Measurements from ENCODE around the gene NFATC1.

NFATC1 gene

GRCh38 chr18:79521416-79522205, 125.9 kb downstream of the NFATC1 start:
- no peak for DNase-seq (ENCODE audit: low spot score)

GRCh38 chr18:79522451-79523205, 126.9 kb downstream of the NFATC1 start:
- DNase-seq (ENCODE audit: low spot score): no peak

DNA sequence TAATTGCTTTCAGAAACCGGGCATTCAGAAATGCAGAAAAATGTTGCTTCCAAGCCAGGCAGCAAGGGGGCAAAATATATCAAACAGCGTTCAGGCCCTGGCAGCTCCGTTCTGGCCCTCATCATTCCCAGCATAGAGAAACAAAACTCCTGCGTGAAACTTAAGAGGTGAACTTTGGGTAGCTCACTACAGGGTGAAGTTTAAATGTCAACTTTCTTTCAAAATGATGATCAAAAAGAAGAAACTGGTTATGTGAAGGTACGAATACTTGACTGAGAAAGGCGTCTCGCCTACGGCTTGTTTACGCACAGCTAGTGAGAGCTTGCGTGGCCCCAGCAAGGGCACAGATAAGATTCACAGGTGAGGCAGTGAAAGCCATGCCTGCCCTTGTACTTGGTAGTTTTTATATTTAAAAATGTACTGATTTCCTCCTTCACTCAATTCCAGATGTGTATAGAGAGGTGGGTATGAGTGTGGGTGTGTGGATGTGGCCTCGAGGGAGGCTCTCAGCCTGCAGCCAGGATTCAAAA, 127.5 kb downstream of the NFATC1 start:
- no peak for DNase-seq (ENCODE audit: low spot score)

DNA sequence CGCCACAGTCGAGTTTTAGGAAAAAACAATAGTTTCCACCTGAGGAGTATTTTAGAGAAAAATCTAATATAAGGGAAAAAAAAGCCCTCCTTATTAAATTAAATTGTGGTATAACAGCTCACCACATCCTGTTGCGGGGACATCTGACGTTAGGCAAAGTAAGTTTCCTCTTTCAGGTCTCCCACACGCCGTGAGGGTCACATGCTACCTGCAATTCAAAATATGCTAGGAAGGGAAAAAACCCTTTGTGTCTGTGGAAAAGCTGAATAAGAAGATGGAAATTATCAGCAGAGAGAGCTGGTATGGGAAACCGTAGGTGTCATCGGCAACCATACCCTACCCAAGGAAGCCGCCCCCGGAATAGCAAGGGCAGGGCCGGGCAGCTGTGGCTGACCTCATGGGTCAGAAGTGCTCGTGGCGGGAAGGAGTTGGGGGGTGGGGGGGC, 128.0 kb downstream of the NFATC1 start:
- peak; percentile 25 for DNase-seq (ENCODE audit: low spot score)

GRCh38 chr18:79524181-79525078, 128.7 kb downstream of the NFATC1 start:
- DNase-seq (ENCODE audit: low spot score): no peak

DNA sequence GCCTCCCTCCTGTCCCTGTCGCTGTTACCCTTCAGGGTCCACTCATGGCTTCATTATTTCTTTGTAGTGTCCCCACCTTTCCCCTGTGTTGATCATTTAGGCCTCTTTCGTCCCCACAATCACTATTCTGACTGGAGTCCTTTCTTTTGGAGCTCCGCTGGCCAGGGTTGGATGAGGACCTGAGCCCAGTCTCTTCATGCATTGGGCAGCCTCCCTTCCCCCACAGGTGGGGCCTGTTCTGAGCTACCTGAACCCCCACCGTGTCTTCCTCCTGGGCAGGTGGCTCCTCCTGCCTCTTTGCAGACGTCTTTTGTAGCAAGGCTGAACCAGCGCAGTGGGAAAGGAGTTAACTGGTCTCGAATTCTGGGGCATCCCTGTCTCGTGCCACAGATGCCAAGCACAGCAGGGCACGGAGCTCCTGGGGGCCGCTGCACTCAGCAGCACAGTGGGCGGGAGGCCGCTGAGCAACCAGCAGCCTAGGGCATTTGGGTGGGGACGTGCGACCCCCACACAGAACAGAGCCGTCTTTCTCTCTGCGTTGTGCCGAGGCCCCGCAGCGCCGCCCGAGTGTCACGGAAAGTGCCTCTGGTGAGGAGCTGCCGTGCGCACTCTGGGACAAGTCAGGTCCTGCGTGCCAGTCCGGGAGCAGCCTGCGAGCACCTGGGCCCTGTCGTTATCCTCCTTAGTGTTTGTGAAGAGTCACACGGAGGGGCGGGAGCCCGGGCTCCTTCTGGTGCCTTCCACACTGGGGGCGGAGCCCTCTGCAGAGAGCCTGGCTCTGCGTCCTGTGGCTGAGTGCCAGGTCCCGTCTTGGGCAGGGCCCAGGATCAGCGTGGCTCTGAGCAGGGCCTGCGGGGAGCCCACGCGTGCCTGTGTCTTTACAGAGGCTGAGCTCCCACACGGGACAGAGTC, 130.1 kb downstream of the NFATC1 start:
- DNase-seq (ENCODE audit: low spot score): peak; percentile 32

DNA sequence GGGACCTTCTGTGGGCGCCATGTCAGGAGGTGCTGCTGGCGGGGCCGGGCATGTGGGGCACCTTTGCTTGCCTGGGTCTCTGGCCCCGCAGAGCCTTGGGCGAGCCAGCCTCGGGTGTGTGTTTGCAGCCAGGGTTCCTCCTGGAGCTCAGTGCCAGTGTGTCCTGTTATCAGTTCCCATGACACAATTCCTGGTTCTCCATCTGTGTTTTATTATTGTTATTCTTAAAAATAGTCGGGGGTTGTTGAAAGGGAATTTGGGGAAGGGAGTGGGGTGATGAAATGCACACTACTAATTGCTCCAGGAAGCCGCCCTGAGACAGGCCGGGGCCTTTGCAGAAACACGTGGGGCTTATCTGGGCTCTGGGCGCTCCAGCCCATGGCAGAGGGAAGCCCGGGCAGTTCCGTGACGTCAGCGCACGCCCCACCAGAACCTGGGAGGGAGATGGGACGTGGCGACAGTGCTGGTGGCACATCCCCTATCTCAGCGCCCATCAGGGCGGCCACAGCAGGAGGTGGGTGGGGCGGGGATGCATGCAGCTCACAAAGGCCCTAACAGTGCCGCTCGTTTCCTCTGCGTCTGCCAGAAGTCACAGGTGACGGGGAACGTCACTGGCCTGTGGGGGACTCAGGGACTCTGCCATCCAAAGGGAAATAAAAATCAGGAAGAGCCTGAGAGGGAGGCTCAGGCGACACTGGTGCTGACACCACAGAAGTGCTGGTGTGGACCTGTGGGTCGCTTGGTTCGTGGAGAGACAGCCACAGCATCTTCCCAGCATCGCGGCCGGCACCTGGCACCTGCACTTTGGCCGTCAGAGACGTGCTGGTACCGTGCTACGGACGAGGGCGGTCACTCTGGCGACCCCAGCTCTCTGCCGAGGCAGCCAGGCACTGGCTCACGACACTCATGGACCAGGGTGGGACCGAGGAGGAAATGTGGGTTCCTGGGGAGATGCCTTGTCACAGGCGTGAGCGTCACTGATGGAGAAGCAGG, 131.0 kb downstream of the NFATC1 start:
- DNase-seq (ENCODE audit: low spot score): no peak

DNA sequence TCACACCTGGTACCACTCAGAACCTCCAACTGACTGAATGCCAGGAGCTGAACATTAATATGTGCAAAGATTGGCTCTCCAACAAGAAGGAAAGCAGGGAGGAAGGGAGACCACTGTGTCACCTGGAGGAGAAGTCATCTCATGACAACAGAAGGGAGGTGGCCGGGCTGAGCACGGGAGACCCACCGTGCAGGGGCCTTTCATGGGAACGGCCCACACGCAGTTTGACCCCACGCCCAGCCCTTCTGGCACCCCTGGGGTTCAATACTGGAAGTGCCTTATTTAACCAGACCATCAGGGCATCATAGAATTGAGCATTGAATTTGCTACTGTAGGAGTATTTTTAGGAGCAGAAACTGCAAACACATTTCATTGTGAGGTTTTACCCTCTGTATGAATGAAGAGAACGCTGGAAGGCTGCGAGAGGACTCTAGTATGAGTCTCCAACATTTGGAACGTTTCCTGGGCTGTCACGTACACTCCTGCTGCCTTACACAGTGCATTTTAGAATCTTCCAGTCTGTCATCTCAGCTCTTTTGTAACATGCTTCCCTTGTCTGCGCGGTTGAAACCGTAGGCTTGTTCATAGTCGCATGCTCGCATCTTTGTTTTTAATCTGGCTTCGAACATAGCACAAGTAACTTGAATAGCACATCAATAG, 132.1 kb downstream of the NFATC1 start:
- DNase-seq (ENCODE audit: low spot score): no peak

DNA sequence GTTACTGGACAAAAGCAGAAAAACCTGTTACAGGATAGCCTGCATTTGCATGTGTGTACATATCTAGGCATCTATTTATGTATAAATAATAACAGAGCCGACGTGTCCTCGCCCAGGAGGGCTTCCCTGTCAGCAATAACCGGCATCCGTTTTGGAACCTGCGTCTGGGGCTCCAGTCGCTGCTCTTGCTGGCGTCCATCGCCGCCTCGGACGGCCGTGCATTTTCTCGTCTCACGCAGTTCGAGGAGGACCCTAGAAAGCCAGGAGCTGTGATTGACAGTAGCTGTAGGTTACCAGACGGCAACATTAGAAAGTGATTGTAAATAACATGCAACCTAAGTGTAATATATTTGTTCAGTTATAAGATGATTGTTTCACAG, 132.6 kb downstream of the NFATC1 start:
- no peak for DNase-seq (ENCODE audit: low spot score)

- DNase-seq (ENCODE audit: low spot score): peak; percentile 71
Measured at GRCh38 chr18:79528846-79529245, 133.1 kb downstream of the NFATC1 start.

GRCh38 chr18:79529296-79529695, 133.6 kb downstream of the NFATC1 start:
- DNase-seq (ENCODE audit: low spot score): no peak

GRCh38 chr18:79529991-79530390, 134.3 kb downstream of the NFATC1 start:
- DNase-seq (ENCODE audit: low spot score): no peak

- no peak for DNase-seq (ENCODE audit: low spot score)
Measured at GRCh38 chr18:79530821-79531220, 135.1 kb downstream of the NFATC1 start.

GRCh38 chr18:79531386-79531785, 135.7 kb downstream of the NFATC1 start:
- no peak for DNase-seq (ENCODE audit: low spot score)

DNA sequence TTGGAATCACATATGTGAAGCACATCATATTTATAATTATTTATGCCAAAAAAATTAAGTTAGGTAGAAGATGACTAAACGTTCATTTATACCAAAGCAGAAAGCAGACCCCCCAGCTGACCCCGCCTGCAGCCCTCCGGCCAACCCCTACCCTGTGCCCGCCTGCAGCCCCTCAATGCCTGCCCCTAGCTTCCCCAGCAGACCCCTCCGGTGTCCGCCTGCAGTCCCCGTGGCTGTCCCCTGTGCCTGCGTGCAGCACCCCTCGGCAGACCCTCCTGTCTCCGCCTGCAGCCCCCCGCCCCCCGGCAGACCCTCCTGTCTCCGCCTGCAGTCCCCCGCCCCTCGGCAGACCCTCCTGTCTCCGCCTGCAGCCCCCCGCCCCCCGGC, 136.2 kb downstream of the NFATC1 start:
- DNase-seq (ENCODE audit: low spot score): no peak

GRCh38 chr18:79532313-79533007, 136.7 kb downstream of the NFATC1 start:
- no peak for DNase-seq (ENCODE audit: low spot score)

DNA sequence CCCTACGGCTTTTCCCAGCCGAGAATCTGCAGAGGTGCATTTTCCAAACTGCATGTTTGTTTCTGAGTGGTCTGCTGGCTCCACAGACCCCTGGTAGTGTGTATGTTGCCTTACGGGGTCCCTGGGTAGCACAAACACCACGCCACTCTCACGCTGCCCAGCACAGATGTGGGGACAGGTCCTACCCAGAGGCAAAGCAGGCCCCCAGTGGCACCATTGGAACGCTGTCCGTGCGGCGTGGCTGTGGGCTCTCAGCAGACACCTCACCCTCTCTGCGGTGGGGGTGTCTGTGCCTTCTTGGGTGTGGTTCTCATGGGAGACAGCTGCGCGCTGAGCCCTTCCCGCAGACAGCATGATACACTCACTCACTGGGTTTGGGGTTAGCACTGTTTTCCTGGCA, 137.4 kb downstream of the NFATC1 start:
- no peak for DNase-seq (ENCODE audit: low spot score)

DNA sequence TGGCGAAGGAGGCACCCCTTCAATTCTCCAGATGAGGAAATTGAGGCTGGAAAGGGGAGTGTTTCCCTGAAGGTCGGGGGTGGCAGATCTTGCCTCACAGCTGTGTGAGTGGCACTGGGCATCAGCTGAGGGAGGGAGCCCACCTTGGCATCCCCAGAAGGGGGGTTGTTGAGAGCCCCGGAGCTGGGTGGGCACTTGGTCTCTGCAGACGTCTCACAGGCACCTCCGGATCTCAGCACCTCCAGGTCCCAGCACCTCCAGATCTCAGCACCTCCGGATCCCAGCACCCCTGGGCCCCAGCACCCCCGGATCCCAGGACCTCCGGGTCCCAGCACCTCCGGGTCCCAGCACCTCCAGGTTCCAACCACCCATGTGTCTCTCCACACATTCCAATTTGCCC, 137.9 kb downstream of the NFATC1 start:
- DNase-seq (ENCODE audit: low spot score): no peak

DNA sequence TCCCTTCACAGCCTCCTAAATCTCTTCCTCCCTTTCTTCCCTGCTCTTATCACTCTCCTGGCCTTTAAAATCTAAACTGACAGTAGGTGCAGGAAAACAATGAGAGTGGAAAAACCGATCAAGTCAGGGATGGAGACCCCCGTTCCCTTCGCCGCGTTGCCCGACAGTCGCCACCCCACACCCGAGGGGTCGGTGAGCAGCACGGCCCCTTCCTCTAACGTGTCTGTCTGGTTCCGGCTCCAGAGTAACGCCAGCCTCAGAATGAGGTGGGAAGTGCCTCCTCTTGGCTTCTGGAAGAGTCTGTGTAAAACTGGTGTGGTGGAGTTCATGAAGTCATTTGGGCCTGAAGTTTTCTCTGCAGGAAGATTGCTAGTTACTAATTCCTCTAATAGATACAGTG, 138.6 kb downstream of the NFATC1 start:
- DNase-seq (ENCODE audit: low spot score): no peak

Data from pons (tissue), 1 donor.